Activated CD4-positive, alpha-beta T cell treated with anti-CD3 and anti-CD28 coated beads, Interleukin-2, amount 10 ng/mL, durations not matched to agents 24 days and 14 days (primary cell): ENCODE data around the gene NECTIN1. TPM values are rescaled to one million over a fixed set of nuclear protein-coding genes. Genes with fewer than 3 reads are reported as not detected.
A peak's percentile ranks its signal among the peaks of the same experiment; 100 is the strongest.

Experiments used
- DNase-seq: peaks from one replicate; pipeline ENCODE4 v3.0.0; 2022
- H3K27ac Mint-ChIP-seq: one replicate; pipeline ENCODE4 v1.8.0; 2022; ENCODE audit warnings: mild to moderate bottlenecking, mixed read lengths
- H3K27me3 Mint-ChIP-seq: one replicate; pipeline ENCODE4 v1.8.0; 2022; ENCODE audit warnings: mixed read lengths
- H3K36me3 Mint-ChIP-seq: one replicate; pipeline ENCODE4 v1.8.0; 2022; ENCODE audit warnings: low read depth, mild to moderate bottlenecking, mixed read lengths
- H3K4me1 Mint-ChIP-seq: one replicate; pipeline ENCODE4 v1.8.0; 2021; ENCODE audit warnings: mixed read lengths
- H3K4me3 Mint-ChIP-seq: one replicate; pipeline ENCODE4 v1.8.0; 2022; ENCODE audit warnings: mild to moderate bottlenecking, moderate library complexity, mixed read lengths
- H3K9me3 Mint-ChIP-seq: one replicate; pipeline ENCODE4 v1.8.0; 2021; ENCODE audit warnings: mixed read lengths
- intact Hi-C: fragments of 100-400 bp; cut with micrococcal nuclease; formaldehyde crosslinking; loops from one replicate; pipeline ENCODE4 v1.15.1; 2023
- total RNA-seq: library from RNA; stranded (reverse); gene quantifications from 2 replicates; pipeline ENCODE4 v1.2.3, GENCODE V29; 2022

NECTIN1 gene
- total RNA-seq, 1 donor from 2014 or later, result 3.1 TPM

DNA sequence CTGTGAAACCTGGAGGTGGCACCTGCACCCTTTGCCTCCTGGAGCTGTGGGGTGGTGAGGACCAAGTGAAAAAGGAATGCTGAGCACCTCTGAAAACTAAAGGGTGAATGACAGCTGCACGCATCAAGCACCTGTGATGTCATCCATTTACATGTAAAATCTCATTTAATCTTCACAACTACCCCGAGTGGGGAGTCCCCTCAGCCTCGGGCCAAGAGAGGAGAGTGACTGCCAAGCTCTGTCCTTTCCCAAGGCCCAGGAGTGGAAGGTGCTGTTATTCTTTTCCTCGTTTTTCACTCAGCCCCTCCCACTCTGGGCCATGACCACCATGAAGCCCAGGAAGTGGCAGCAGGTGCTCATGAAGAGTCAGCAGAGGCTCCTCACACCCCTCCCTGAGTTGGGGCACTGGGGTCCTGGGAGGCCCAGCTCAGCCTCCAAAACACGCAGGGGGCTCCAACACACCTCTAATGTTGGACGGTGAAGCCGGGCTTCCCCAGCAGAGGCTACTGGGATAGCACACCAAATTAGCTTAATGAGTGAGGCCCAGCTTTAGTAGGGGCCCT lies 35.7 kb downstream of the NECTIN1 start:
- H3K4me1 Mint-ChIP-seq, result peaks cover 10% of the 10 kb centered on the region
- DNase-seq, result no peak
- no peak overlapping the region for H3K27ac Mint-ChIP-seq
- H3K36me3 Mint-ChIP-seq, result no peaks in the 10 kb centered on the region
- H3K27me3 Mint-ChIP-seq, result no peaks in the 10 kb centered on the region
- no peaks in the 10 kb centered on the region for H3K9me3 Mint-ChIP-seq
- H3K4me3 Mint-ChIP-seq, result no peak overlapping the region
- intact Hi-C loops, result no loop called here

DNA sequence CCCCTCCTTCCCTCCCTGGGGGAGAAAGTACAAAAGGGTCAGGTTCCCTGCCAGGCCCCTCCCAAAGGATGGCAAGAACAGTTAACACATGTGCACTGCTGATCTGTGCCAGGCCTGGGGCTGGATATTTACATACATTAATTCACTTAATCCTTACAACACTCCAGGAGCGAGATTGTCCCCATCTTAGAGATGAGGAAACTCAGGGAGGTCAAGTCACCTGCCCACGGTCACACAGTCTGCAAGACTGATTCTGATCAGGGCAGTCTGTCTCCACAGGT lies 36.5 kb downstream of the NECTIN1 start:
- Mint-ChIP-seq H3K27ac (no peak overlapping the region), H3K4me1 (peaks cover 10% of the 10 kb centered on the region), H3K4me3 (no peak overlapping the region), H3K9me3 (no peaks in the 10 kb centered on the region), H3K36me3 (no peaks in the 10 kb centered on the region), H3K27me3 (no peaks in the 10 kb centered on the region)
- intact Hi-C loops, result no loop called here
- DNase-seq, result no peak

DNA sequence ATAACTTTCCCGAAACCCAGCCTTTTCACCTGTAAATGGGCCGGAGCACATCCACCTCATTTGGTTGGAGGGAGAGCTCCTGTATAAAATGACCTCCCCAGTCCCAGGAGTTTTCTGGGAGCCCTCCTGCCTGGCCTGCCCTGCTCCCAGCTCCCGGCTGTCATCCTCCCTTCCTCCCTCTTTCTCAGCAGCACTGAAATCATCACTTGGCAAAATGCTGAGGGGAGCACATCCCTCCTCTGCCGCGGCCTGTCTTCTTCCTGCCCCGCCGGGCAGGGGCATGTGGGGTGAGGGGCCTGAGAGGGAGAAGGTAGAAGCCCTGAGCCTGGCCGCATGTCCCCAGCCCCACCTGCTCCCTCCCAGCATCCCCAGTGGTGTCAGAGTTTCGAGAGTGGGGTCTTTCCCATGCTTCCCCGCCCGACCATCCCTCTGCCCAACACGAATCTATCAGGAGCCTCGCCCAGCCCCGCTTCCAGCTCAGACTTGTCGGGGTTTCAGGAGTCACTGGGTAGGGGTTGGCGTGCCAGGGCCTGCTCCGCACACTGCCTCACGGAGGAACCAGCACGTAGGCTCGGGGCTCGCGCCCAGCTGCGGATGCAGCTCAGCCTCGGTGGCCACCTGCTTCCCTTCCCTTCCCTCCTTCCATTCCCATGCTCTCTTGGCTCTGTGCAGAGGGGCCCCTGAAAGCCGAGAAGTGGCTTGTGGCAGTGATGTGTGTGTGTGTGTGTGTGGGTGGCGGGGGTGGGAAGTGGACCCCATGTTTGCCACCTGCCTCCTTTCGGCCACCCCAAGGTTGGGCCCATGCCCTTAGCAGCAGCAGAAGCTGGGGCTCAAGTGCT lies 37.1 kb downstream of the NECTIN1 start:
- no peak for DNase-seq
- Mint-ChIP-seq H3K9me3 (no peaks in the 10 kb centered on the region), H3K4me1 (peaks cover 10% of the 10 kb centered on the region), H3K4me3 (no peak overlapping the region), H3K27ac (no peak overlapping the region), H3K27me3 (peaks cover 2% of the 10 kb centered on the region), H3K36me3 (no peaks in the 10 kb centered on the region)
- intact Hi-C loops, result no loop called here

DNA sequence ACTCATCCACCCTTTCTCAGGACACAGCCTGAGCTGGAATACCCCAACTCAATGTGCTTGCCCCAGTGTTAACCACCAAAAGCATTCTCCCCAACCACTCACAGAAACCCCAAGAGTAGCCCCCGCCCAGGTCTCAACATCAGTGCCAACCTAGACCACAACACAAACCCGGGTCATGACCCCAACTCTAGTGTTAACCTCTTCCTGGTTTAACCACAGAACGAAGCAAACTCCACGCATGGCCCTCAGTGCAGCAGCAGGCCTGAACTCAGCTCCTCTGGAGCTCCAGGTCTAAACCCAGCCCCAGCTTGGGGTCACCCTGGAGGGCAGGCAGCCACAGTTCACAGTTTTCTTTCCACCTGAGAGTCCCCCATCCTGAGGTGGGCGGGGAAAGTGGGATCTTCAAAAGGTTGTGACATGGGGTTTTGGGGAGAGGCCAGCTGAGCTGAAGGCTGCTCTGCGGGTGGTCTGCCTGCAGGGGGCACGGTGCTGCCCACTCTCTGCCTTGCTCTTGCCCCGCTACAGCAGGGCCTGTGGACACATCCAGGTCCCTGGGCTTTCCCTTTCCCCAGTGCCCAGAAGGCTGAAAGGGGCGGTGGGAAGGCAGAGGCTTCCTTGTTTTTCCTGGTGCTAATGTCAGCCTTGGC lies 37.9 kb downstream of the NECTIN1 start:
- H3K27ac Mint-ChIP-seq, result peak overlapping the region; percentile 61
- H3K4me3 Mint-ChIP-seq, result peak overlapping the region; percentile 40
- DNase-seq, result peak; percentile 82
- intact Hi-C loops, result no loop called here
- H3K36me3 Mint-ChIP-seq, result no peaks in the 10 kb centered on the region
- H3K4me1 Mint-ChIP-seq, result peaks cover 10% of the 10 kb centered on the region
- H3K9me3 Mint-ChIP-seq, result no peaks in the 10 kb centered on the region
- H3K27me3 Mint-ChIP-seq, result peaks cover 2% of the 10 kb centered on the region

- peaks cover 2% of the 10 kb centered on the region for H3K27me3 Mint-ChIP-seq
- no peak overlapping the region for H3K27ac Mint-ChIP-seq
- no peaks in the 10 kb centered on the region for H3K9me3 Mint-ChIP-seq
- no peak for DNase-seq
- H3K4me1 Mint-ChIP-seq, result peaks cover 10% of the 10 kb centered on the region
- H3K4me3 Mint-ChIP-seq, result no peak overlapping the region
- H3K36me3 Mint-ChIP-seq, result no peaks in the 10 kb centered on the region
- intact Hi-C loops, result no loop called here
Measured at GRCh38 chr11:119689302-119689701, 39.7 kb downstream of the NECTIN1 start.

- intact Hi-C loops, result no loop called here
- no peak overlapping the region for H3K4me3 Mint-ChIP-seq
- H3K9me3 Mint-ChIP-seq, result no peaks in the 10 kb centered on the region
Measured at GRCh38 chr11:119688356-119688755, 40.6 kb downstream of the NECTIN1 start.

DNA sequence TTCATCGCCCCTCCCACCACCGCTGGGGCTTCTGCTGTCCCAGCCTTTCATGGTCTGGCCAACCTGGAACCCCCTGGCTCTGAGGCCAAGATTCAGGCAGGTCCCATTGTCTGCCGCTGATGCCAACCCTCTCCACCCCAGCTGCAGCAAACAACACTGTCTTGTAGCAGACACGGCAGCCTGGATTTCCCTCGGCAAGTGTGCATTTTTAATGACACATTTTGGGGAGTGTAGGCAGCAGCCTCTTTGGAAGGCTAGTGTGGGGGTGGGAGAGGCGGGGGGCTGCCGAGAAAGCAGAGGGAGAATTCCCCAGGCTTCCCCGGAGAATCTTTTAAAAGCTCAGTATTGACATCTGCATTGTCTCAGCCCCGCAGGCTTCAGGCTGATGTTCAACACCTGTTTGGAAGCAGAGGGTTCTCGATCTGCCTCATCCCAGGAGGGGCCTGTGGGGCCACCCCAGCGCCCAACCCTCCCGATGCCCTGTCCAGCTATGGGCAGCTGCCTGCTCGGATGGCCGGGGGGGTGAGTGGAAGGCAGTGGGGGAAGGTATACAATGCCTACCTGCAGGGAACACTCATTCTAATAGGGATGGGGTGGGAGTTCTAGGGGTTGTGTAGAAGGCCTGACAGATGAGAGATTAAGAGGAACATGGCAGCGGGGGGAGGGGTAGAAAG lies 41.5 kb downstream of the NECTIN1 start:
- peaks cover 2% of the 10 kb centered on the region for H3K27me3 Mint-ChIP-seq
- H3K9me3 Mint-ChIP-seq, result no peaks in the 10 kb centered on the region
- H3K4me3 Mint-ChIP-seq, result no peak overlapping the region
- H3K4me1 Mint-ChIP-seq, result peaks cover 9% of the 10 kb centered on the region
- no peak for DNase-seq
- no peak overlapping the region for H3K27ac Mint-ChIP-seq
- intact Hi-C loops, result no loop called here
- no peaks in the 10 kb centered on the region for H3K36me3 Mint-ChIP-seq

More at GRCh38 chr11:119688356-119688755, 40.6 kb downstream of the NECTIN1 start:
- Mint-ChIP-seq H3K27me3 (peaks cover 2% of the 10 kb centered on the region), H3K4me1 (peaks cover 9% of the 10 kb centered on the region), H3K27ac (no peak overlapping the region), H3K36me3 (no peaks in the 10 kb centered on the region)
- DNase-seq, result no peak

DNA sequence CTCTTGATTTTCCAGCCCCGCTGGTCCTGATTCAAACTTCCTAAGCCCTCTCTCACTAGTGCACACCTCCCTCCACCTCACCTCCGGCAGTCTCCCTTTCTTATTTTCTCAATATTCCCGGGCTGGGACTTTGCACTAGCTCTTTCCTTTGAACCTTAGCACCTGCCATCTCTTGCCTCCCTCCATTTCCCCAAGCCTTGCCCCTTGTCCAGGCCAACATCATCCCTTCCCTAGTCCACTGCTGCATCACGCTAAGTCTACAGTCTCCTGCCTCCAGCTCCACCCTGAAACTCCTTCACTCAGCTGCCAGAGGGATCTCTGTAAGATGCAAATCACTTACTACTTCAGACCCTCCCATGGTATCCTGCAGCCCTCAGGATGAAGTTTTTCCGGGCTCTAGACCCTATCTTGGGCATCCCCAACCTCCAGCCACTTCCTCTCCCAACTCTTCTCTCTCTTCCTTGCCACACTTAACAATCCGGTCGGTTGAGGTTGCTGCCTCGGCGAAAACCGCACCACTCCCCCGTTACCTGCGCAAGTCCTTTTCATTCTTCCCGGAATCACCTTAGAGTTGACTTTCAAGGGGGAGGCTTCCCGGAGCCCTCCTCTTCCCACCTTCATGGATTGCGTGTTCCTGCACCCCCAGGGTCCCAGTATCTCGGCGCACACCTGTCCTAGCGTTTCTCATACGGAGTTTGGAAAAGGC lies 42.7 kb downstream of the NECTIN1 start:
- no peak overlapping the region for H3K27ac Mint-ChIP-seq
- H3K27me3 Mint-ChIP-seq, result peaks cover 2% of the 10 kb centered on the region
- peaks cover 7% of the 10 kb centered on the region for H3K4me1 Mint-ChIP-seq
- no peak for DNase-seq
- no peak overlapping the region for H3K4me3 Mint-ChIP-seq
- H3K36me3 Mint-ChIP-seq, result no peaks in the 10 kb centered on the region
- no peaks in the 10 kb centered on the region for H3K9me3 Mint-ChIP-seq
- intact Hi-C loops, result no loop called here

- H3K4me1 Mint-ChIP-seq, result peaks cover 2% of the 10 kb centered on the region
- no peaks in the 10 kb centered on the region for H3K36me3 Mint-ChIP-seq
- peaks cover 2% of the 10 kb centered on the region for H3K27me3 Mint-ChIP-seq
- no peaks in the 10 kb centered on the region for H3K9me3 Mint-ChIP-seq
- intact Hi-C loops, result no loop called here
- no peak for DNase-seq
- H3K27ac Mint-ChIP-seq, result no peak overlapping the region
- H3K4me3 Mint-ChIP-seq, result no peak overlapping the region
Measured at GRCh38 chr11:119685111-119685746, 43.8 kb downstream of the NECTIN1 start.

DNA sequence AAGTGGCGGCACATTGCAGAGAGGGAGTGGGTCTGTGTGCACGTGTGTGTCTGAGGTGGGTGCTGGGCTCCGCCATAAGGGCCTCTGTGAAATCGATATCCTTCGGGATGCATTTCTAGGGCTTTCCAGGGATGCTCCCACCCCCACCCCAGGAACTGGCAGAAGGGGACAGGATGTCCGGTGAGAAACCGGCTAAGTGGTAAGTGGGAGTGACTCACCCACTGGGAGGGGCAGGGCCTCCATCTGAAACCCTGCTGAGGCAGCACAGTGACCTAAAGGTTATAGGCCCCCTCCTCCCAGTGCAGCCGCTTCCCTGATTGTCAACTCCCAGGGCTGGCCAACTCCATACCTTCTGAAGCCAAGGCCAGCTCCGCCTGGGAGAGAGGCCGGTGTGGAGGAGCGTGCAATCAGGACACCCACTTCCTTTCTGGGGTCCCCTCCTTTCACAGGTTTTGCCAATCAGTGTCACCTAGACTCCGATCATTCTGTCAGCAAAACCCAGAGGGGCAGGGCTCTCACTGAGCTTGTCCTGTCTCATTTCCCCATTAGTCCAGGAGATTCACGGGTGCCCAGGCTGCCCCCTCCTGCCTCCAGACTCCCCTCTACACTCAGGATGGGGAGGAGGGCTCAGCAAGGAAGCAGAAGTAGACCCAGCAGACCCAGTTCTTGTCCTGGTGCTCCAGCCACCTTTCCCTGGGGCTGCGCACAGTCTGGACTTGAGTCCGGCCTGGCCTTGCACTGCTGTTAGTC lies 44.5 kb downstream of the NECTIN1 start:
- Mint-ChIP-seq H3K4me1 (peaks cover 2% of the 10 kb centered on the region), H3K27ac (no peak overlapping the region), H3K36me3 (no peaks in the 10 kb centered on the region), H3K9me3 (no peaks in the 10 kb centered on the region), H3K27me3 (peaks cover 2% of the 10 kb centered on the region), H3K4me3 (no peak overlapping the region)
- intact Hi-C loops, result no loop called here
- DNase-seq, result no peak

DNA sequence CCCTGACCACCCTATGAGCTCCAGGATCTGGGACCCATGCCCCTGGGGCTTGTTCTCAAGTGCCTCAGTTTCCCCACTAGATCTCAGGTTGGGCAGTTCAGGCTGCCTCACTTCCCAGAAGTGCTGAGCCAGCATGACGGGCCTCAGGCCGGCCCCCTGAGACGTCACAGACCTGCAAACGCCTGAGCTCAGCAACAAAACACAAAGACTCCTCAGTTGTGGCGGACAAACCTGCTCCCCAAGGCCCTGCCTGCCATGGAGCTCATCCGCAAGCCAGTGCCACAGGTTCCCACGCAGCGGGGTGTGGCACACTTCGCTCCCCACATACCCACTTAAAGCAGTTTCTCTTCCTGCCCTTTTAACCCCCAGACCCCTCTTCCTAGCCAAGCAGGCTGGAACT lies 45.2 kb downstream of the NECTIN1 start:
- intact Hi-C loops, result no loop called here
- no peak overlapping the region for H3K27ac Mint-ChIP-seq
- H3K4me3 Mint-ChIP-seq, result no peak overlapping the region
- DNase-seq, result no peak
- H3K9me3 Mint-ChIP-seq, result no peaks in the 10 kb centered on the region
- H3K27me3 Mint-ChIP-seq, result peaks cover 2% of the 10 kb centered on the region
- peaks cover 2% of the 10 kb centered on the region for H3K4me1 Mint-ChIP-seq
- H3K36me3 Mint-ChIP-seq, result no peaks in the 10 kb centered on the region

- H3K4me1 Mint-ChIP-seq, result peaks cover 2% of the 10 kb centered on the region
- no peaks in the 10 kb centered on the region for H3K27me3 Mint-ChIP-seq
- no peak overlapping the region for H3K27ac Mint-ChIP-seq
- H3K36me3 Mint-ChIP-seq, result no peaks in the 10 kb centered on the region
- no peak overlapping the region for H3K4me3 Mint-ChIP-seq
- intact Hi-C loops, result no loop called here
- H3K9me3 Mint-ChIP-seq, result no peaks in the 10 kb centered on the region
- DNase-seq, result no peak
Measured at GRCh38 chr11:119681361-119681910, 47.6 kb downstream of the NECTIN1 start.
